PC-9 (cell line): ENCODE data around the gene TRIM74.
"Not testable (repeated sequence)": the region's sequence is repeated elsewhere in the genome, so short reads cannot be mapped to it uniquely, and the experiment has no call there.

Source experiments
- CTCF ChIP-seq: fragments of 200-600 bp; sonication (generic); conservative IDR thresholded peaks from 2 replicates; pipeline ENCODE4 v1.6.1; 2017; ENCODE audit warnings: mixed run types, antibody characterized with exemption, mild to moderate bottlenecking, moderate library complexity
- EZH2 ChIP-seq: fragments of 200-600 bp; sonication (generic); IDR thresholded peaks from 2 replicates; pipeline ENCODE4 v1.8.0; 2017; ENCODE audit warnings: antibody characterized with exemption, low read depth

DNA sequence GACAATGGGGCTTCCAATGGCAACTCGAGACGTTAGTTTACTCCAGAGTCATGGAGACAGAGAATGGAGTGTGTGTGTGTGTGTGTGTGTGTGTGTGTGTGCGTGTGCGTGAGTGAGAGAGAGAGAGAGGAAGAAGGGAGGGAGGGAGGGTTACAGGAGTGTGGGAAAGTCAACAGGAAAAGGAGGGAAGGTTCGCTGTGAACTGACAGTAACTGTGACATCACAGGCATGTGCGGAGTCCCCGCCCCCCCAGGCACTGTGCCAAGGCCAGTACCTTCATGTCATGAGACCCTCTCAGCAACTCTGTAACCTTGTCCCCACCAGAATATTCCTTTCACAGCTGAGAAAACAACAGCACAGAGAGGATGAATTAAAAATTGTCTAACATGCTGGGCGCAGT lies 28.2 kb upstream of the TRIM74 start:
- TF ChIP-seq EZH2, CTCF: not testable (repeated sequence)
